ENCODE results near the gene NR2C2.

NR2C2 gene

DNA sequence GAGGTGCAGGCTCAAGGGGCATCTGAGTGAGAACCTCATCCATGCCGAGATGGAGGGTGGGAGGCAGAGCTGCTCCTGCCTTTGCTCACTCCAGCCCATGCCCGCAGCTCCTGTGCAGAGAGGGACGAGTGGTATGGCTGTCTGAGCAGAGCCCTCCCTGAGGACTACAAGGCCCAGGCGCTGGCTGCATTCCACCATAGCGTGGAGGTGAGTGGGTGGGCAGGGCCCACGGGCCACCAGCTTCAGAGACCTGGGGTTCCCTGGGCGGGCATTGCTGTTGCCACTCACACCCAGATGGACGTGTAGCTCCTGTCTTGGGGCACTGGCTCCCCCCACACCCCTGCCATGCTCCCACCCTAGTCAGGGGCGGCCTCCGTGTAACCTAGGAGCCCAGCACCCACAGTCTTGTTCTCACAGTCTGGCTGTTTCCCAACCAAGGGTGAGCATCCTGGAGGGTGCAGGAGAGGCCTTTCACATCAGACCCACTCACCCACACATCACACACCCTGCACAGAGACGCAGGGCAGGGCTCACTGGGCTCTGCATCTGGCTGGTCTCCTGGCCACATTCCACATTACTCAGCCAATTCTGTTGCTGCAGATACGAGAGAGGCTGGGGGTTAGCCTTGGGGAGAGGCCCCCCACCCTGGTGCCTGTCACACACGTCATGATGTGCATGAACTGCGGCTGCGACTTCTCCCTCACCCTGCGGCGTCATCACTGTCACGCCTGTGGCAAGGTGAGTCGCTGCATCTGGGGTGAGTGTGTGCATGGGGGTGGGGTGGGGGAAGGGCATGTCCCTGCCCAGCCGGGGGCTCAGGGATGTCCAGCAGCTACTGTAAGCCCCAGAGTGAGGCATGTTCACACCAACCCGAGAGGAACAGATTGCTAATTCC lies 25.3 kb upstream of the NR2C2 start:
- DNase-seq: no peak

DNA sequence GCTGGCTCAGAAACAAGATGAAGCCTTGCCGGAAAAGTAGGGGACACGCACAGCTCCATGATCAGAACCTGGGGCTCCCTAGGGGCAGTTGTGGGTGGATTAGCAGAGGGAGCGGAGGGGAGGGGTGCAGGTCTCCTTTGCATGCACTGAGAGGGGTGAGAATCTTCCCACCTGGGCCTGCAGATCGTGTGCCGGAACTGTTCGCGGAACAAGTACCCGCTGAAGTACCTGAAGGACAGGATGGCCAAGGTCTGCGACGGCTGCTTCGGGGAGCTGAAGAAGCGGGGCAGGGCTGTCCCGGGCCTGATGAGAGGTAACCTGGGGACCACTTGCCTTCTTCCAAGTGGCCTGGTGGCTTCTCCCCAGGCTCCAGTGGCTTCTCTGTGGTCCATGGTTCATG lies 24.5 kb upstream of the NR2C2 start:
- DNase-seq: no peak

DNA sequence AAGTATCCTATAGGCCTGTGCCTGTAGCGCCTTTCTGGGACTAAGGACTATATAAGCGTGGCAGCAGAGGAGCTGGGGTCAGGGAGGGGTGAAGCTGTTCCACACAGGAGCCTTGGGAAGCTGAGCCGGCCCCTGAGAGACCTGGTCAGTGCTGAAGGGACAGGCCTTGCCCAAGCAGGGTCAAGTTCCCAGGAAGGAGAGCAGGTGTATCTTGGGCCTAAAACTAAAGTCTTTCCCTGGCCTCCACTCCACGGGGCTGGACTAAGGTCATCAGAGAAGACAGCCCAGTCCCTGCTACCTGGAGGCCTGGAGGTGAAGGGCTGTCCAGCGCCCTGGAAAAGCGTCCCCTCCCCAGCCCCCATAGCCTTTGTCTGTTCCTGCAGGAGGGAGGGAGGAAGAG lies 23.9 kb upstream of the NR2C2 start:
- DNase-seq: no peak

- DNase-seq: no peak
Observed at GRCh38 chr3:14925729-14926591, 21.4 kb upstream of the NR2C2 start.

DNA sequence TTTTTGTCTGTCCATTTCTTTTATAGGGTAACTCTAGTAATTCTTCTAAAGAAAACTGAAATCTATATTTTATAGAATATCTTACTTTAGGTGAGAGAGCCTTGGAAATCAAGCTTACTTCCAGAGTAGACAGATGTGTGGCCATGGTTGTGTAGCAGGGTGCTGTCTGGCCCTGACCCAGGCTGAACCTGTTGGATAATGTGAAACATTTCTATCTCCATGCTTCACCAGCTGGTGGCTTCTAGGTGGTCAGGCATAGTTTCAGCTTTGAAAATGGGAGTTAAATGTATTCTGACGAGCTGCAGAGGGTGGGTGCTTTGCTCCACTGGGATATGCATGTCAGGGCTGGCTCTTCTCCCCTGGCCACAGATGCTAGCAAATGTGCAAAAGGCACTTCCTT lies 20.8 kb upstream of the NR2C2 start:
- DNase-seq: no peak

- DNase-seq: no peak
Observed at GRCh38 chr3:14927308-14927707, 20.1 kb upstream of the NR2C2 start.

DNA sequence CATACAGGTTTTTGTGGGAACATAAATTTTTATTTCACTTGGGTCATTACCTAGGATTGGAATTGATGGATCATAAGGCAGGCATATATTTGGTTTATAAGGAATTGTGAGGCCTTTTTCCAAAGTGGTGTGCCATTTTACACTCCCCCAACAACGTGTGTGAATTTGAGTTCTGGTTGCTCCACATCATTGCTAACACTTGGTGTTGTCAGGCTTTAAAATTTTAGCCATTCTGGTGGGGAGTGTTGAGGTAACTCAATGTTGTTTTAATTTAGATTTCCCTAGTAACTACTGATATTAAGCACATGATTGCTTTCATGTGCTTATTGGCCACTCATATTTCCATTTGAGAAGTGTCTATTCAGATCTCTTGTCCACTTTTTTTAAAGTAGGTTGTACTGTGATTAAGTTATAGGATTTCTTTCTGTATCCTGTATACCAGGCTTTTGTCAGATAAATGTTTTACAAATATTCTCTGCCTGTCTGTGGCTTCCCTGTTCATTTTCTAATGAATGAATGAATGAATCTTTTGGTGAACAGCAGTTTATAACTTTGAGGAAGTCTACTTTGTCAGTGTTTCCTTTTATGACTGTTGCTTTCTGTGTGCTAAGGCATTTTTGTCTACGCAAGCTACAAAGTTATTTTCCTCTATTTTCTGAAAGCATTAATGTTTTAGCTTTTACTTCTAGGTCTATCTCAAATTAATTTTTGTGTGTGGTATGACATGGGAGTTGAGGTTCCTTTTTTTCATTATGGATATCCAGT lies 17.9 kb upstream of the NR2C2 start:
- no peak for DNase-seq

DNA sequence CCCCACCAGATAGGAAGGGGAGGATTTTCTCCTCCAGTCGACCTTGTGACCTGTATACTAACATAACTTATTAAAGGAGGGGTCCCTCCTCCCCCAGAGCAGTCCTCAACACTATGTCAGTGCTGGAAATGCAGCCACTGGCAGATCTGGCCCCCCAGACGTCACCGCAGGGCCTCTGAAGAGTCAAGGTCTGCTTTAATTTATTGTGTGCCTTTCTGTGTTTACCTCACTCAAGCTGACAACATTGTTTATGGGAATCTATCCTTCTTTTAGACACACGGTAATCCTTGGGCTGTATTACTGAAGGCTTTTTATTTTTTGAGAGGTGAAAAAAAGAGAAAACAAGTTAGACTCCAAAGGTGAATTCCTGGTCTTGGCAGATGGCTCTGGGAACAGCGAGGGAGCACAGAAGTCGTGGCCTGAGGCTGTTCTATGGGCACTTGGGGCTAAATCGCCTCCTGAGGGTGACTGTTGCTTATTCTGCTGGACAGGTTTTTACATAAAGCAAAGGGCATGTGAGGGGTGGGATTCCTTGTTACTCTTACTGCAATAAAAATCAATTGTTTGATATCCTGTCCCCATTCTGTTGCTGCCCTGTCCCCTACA lies 13.5 kb upstream of the NR2C2 start:
- DNase-seq: no peak

- no peak for DNase-seq
Observed at GRCh38 chr3:14935592-14936345, 11.6 kb upstream of the NR2C2 start.

DNA sequence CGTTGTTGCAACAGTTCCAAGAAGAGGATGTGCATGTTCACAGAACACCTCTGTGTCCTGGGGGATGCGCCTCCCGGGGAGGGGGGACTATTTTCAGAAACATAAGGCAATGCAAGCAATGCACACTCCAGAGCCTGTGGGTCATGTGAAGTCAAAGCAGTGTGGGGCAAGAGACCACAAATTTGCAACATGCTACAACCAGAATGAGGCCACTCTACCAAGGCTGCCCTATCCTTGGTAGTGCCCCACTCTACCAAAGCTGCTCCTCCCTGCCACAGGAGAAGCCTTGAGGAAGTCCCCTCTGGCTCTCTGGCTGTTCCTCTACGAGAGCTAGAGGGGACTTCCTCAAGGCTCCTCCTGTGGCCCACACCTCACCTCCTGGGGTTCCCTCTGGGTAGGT lies 8.4 kb upstream of the NR2C2 start:
- DNase-seq: no peak

- DNase-seq: no peak
Observed at GRCh38 chr3:14941871-14942270, 5.5 kb upstream of the NR2C2 start.

DNA sequence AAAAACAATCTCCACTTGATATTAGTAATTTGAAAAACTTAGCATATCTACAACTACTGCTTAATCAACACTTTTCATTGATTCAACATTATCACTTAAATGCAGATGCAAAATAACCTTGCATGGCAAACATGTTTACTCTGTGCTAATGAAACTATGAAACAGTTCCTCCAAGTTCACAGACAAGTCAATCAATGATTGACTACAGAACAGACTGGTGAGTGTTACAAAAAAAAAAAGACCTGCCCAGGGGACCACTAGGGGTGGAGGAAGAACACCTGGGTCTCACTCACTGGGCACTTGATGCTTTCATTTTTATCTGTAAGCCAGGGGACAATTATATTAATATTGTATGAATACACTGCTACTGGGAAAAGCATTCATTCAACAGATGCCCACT lies 4.3 kb upstream of the NR2C2 start:
- no peak for DNase-seq

DNA sequence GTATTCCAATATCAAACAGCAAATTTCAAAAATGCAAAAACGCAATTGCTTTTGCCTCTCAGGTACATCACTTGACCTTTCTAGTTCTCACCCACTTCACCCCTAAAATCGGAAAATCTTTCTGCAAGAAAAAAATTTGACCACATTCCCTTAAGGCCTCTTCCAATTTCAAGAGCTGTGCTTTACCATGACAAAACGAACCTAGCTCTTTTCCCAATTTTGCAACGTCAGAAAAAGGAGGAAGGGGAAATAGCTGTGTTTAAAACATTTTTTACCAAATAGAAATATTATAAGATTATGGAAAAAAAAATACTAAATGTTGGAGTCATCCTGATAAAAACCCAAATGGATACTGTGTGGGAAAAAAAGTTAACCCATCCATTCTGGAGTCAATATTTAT lies 1.1 kb upstream of the NR2C2 start:
- DNase-seq: no peak

- no peak for DNase-seq
Observed at GRCh38 chr3:14946739-14947099, 664 bp upstream of the NR2C2 start.

GRCh38 chr3:14947886-14948608 lies 664 bp downstream of the NR2C2 start:
- peak; percentile 97 for DNase-seq

DNA sequence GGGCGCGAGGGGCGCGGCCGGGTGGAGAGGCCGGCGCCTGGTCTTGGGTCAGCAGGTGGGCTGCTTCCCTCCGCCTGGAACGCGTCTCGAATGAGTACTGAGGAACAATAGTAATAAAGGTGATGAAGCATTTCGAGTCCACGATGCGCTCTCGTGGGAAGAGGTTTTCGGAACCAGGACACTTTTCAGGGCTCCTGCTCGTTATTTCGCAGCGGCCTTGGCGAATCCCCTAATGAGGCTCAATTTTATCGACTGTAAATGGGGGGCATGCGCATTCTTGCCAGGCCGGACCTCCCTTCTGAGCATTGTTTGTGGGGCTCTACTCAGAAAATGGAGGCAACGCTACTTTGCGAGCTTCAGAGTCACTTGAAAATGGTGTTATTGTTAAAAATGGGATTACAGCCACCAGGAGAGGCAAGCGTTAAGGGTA lies 1.2 kb downstream of the NR2C2 start:
- no peak for DNase-seq

- no peak for DNase-seq
Observed at GRCh38 chr3:14949126-14949525, 1.7 kb downstream of the NR2C2 start.

GRCh38 chr3:14950274-14950673 lies 2.9 kb downstream of the NR2C2 start:
- no peak for DNase-seq

DNA sequence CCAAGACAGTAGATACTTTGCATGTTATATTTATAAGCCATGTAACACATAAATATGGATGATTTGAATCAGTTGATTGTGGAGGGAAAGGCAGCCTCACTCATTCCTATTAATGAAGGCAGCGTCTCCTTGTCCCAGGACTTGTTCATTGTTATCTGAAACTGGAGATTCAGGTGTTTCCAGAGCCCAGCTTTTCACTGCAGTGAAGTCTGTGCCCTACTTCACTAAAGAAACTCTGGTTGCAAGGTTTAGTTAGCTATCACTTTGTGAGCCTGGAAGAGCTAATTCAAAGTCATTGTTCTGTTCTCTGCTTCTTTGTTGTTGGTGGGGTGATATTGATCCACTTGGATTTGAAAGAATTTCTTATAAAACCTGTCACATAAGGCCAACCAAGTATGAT lies 9.8 kb downstream of the NR2C2 start:
- DNase-seq: no peak

DNA sequence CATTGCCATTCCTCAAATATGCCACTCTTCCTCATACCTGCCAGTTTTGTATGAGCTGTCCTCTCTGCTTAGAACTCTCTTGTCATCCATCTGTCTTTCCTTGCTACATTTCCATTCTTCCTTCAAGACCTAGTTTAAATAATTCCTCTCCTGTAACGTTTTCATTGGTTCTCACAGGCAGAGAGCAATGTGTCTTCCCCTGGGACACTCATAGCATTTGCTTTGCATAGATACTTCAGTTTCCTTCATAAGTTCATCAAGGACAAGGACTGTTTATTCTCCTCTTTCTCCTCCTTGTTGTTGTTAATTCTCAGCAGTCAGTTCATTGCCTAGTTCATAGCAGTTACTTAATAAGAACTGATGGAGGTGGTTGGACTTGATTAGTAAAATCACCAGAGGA lies 10.5 kb downstream of the NR2C2 start:
- DNase-seq: no peak

- DNase-seq: no peak
Observed at GRCh38 chr3:14959359-14959943, 12.1 kb downstream of the NR2C2 start.

Data from activated naive CD4-positive, alpha-beta T cell treated with Interleukin-2 at 50 U/mL for 16 hours (primary cell).